Measurements from ENCODE around the gene TAPT1. TPM values are rescaled to one million over a fixed set of nuclear protein-coding genes. Genes with fewer than 3 reads are reported as not detected.

The TAPT1 gene
- total RNA-seq, 4 donors from 2014 or later: 42.1 to 69.0 (median 53.5) TPM

DNA sequence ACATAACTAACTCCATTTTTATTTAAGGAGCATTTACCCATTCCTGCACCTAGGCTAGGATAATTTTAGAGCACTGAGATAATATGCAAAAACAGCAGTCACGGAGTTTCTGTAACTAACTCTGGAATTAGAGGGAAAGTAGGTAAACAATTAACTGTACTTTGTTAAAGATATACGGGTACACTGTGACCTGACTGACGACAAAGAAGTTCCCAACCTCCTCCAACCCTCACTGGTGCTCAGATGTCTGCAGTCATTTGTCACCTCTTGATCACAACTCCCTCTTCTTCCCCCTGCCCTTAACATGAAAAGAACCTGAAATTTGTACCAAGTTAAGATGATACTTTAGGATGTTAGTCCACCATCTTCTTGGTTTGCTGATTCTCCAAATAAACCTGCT lies 42.0 kb upstream of the TAPT1 start:
- Histone ChIP-seq H3K9me3 (no peaks in the 10 kb centered on the region), H3K27ac (no peak overlapping the region), H3K4me3 (replicated peaks in 1 of 3) (no peak overlapping the region), H3K36me3 (no peaks in the 10 kb centered on the region), H3K4me1 (no peaks in the 10 kb centered on the region), H3K27me3 (no peaks in the 10 kb centered on the region)
- no peak for DNase-seq
- WGBS, 2 donors: 91 to 93% methylated on average over 3 of the region's 3 CpGs
- TF ChIP-seq POLR2A (IDR thresholded peaks at IDR 0.05): no peak
- TF ChIP-seq CTCF (IDR thresholded peaks at IDR 0.05): no peak
- intact Hi-C loops (cut with DNase I): loop anchor here (10.0 kb wide), 1 partner anchor 73 kb away; no protein-coding TSS in a partner anchor

DNA sequence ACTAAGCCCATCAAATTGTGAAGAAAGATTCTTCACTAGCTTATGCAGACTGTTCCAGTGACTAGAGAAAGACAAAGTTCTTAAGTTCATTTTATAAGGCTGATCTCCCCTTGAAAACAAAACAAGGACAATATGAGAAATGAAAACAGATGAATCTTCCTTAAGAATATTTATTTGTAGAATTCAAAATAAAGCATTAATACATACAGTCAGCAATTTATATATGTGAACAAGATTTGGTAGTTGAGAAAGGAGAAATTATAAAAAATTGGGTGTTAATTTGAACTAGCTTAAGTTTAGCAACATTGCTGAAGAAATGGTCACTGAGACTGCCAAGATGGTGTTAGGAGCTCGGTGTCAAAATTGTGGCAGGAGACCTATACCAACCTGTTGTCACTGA lies 41.4 kb upstream of the TAPT1 start:
- Histone ChIP-seq H3K4me1 (no peaks in the 10 kb centered on the region), H3K27me3 (no peaks in the 10 kb centered on the region), H3K9me3 (no peaks in the 10 kb centered on the region), H3K4me3 (replicated peaks in 1 of 3) (no peak overlapping the region), H3K27ac (no peak overlapping the region), H3K36me3 (no peaks in the 10 kb centered on the region)
- intact Hi-C loops (cut with DNase I): loop anchor here (10.0 kb wide), 1 partner anchor 73 kb away; no protein-coding TSS in a partner anchor
- DNase-seq: no peak
- TF ChIP-seq CTCF (IDR thresholded peaks at IDR 0.05) (no peak), POLR2A (IDR thresholded peaks at IDR 0.05) (no peak)
- 92 to 96% methylated on average over 1 of the region's 1 CpG for WGBS, 2 donors

GRCh38 chr4:16265820-16266219 lies 39.5 kb upstream of the TAPT1 start:
- no peak overlapping the region for H3K27ac ChIP-seq
- WGBS, 2 donors: 89 to 96% methylated on average over 3 of the region's 3 CpGs
- DNase-seq: no peak
- H3K9me3 ChIP-seq: no peaks in the 10 kb centered on the region
- H3K36me3 ChIP-seq: no peaks in the 10 kb centered on the region
- H3K4me3 ChIP-seq (replicated peaks in 1 of 3): no peak overlapping the region
- no peaks in the 10 kb centered on the region for H3K27me3 ChIP-seq
- TF ChIP-seq POLR2A (IDR thresholded peaks at IDR 0.05) (no peak), CTCF (IDR thresholded peaks at IDR 0.05) (no peak)
- no peaks in the 10 kb centered on the region for H3K4me1 ChIP-seq
- intact Hi-C loops (cut with DNase I): loop anchor here (2.0 to 10.0 kb wide), 2 partner anchors 71 to 239 kb away; no protein-coding TSS in a partner anchor

DNA sequence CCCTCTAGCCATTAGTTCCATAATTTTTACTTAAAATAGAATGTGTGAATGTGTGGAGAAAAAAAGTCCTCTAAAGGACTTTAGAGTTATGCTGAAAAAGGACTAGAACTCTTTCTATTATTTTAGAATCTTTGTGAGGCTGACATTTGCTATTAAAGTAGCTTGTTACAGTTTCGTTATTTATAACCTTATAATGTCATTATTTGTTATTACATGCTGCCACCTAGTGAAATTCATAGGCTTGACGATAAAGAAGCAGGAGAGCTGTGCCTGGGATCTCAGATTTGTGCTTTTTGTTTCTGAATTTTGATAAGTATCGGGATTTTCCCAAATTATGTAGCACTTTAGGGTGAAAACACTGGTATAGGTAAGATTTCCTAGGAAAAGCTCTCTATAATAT lies 38.5 kb upstream of the TAPT1 start:
- no peak overlapping the region for H3K4me3 ChIP-seq (replicated peaks in 1 of 3)
- WGBS, 2 donors: 22 to 30% methylated on average over 3 of the region's 3 CpGs
- H3K4me1 ChIP-seq: no peaks in the 10 kb centered on the region
- H3K27me3 ChIP-seq: no peaks in the 10 kb centered on the region
- no peak for DNase-seq
- H3K27ac ChIP-seq: no peak overlapping the region
- intact Hi-C loops (cut with DNase I): loop anchor here (2.0 to 10.0 kb wide), 2 partner anchors 70 to 238 kb away; no protein-coding TSS in a partner anchor
- H3K9me3 ChIP-seq: no peaks in the 10 kb centered on the region
- H3K36me3 ChIP-seq: no peaks in the 10 kb centered on the region
- TF ChIP-seq POLR2A (IDR thresholded peaks at IDR 0.05) (no peak), CTCF (IDR thresholded peaks at IDR 0.05) (peak; percentile 17 to 81 (median 55))

GRCh38 chr4:16263056-16263455 lies 36.8 kb upstream of the TAPT1 start:
- no peak for DNase-seq
- Histone ChIP-seq H3K27me3 (no peaks in the 10 kb centered on the region), H3K36me3 (no peaks in the 10 kb centered on the region), H3K27ac (no peak overlapping the region), H3K4me1 (no peaks in the 10 kb centered on the region), H3K9me3 (no peaks in the 10 kb centered on the region), H3K4me3 (replicated peaks in 1 of 3) (no peak overlapping the region)
- 95 to 97% methylated on average over 2 of the region's 2 CpGs for WGBS, 2 donors
- intact Hi-C loops (cut with DNase I): loop anchor here (10.0 kb wide), 1 partner anchor 68 kb away; no protein-coding TSS in a partner anchor
- no peak for TF ChIP-seq CTCF (IDR thresholded peaks at IDR 0.05)
- no peak for TF ChIP-seq POLR2A (IDR thresholded peaks at IDR 0.05)
